KMS-11 (cell line): ENCODE results near the gene PUM2.

Source experiments
- H2AFZ ChIP-seq: fragments of 200-600 bp; sonication (generic); 2 replicates; pipeline ENCODE4 v1.6.1; 2016; ENCODE audit warnings: antibody characterized with exemption, mixed run types, low read depth
- H3K27ac ChIP-seq: fragments of 200-600 bp; sonication (generic); 2 replicates; pipeline ENCODE4 v1.6.1; 2016; ENCODE audit warnings: mild to moderate bottlenecking, mixed run types
- H3K27me3 ChIP-seq: fragments of 200-600 bp; sonication (generic); 2 replicates; pipeline ENCODE4 v1.6.1; 2017; ENCODE audit warnings: mild to moderate bottlenecking, low read depth, mixed run types, moderate library complexity; ENCODE audit not compliant: insufficient read depth
- H3K36me3 ChIP-seq: fragments of 200-600 bp; sonication (generic); 2 replicates; pipeline ENCODE4 v1.6.1; 2017; ENCODE audit warnings: mild to moderate bottlenecking, mixed run types; ENCODE audit not compliant: insufficient read depth
- H3K4me1 ChIP-seq: fragments of 200-600 bp; sonication (generic); 2 replicates; pipeline ENCODE4 v1.6.1; 2016; ENCODE audit warnings: mild to moderate bottlenecking, low read depth, mixed run types; ENCODE audit not compliant: poor library complexity, severe bottlenecking
- H3K4me2 ChIP-seq: fragments of 200-600 bp; sonication (generic); 2 replicates; pipeline ENCODE4 v1.7.0; 2016; ENCODE audit warnings: mild to moderate bottlenecking, mixed run types
- H3K4me3 ChIP-seq: fragments of 200-600 bp; sonication (generic); IDR thresholded peaks from 2 replicates; pipeline ENCODE4 v1.6.1; 2017; ENCODE audit warnings: low read depth, low read length, mixed read lengths; ENCODE audit not compliant: insufficient read depth
- H3K79me2 ChIP-seq: fragments of 200-600 bp; sonication (generic); 2 replicates; pipeline ENCODE4 v1.6.1; 2016; ENCODE audit warnings: low read depth, mixed run types; ENCODE audit not compliant: insufficient read depth
- H3K9ac ChIP-seq: fragments of 200-600 bp; sonication (generic); 2 replicates; pipeline ENCODE4 v1.6.1; 2016; ENCODE audit warnings: mild to moderate bottlenecking, mixed run types
- H4K20me1 ChIP-seq: fragments of 200-600 bp; sonication (generic); 2 replicates; pipeline ENCODE4 v1.6.1; 2016; ENCODE audit warnings: mild to moderate bottlenecking, mixed run types; ENCODE audit not compliant: insufficient read depth
- CTCF ChIP-seq: fragments of 200-600 bp; sonication (generic); conservative IDR thresholded peaks from 2 replicates; pipeline ENCODE4 v1.6.1; 2017; ENCODE audit warnings: low read depth, mild to moderate bottlenecking, antibody characterized with exemption, low read length, moderate library complexity, mixed read lengths

Gene PUM2

DNA sequence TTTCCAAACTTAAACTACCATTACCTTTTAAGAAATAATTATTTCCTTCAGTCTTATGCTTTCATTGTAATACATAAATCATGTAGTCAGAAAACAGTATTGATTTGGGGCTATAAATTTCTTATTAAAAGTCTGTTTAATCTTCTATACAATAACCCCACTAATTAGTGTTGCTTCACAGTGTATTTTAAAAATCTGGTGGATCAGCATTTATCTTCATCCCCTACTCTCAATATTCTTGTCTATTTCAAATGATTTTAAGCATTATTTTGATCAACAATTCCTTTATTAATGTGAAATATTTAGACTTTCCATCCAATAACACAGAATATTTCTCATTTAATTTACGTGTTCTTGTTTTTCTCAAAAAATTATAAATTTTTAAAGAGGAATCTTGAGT is 93.2 kb downstream of the PUM2 start:
- Histone ChIP-seq H3K79me2 (no peaks in the 10 kb centered on the region), H3K36me3 (peaks cover 8% of the 10 kb centered on the region; the same call in 1 of the 2 replicates), H3K27me3 (no peaks in the 10 kb centered on the region), H4K20me1 (no peaks in the 10 kb centered on the region), H3K9ac (no peak overlapping the region), H3K4me3 (no peak overlapping the region), H3K4me2 (no peak overlapping the region), H2AFZ (no peak overlapping the region), H3K27ac (no peak overlapping the region), H3K4me1 (no peaks in the 10 kb centered on the region)
- TF ChIP-seq CTCF = no peak

GRCh38 chr2:20254731-20255130 is 95.9 kb downstream of the PUM2 start:
- no peak overlapping the region for H3K9ac ChIP-seq
- H3K4me1 ChIP-seq = no peaks in the 10 kb centered on the region
- H3K27me3 ChIP-seq = no peaks in the 10 kb centered on the region
- no peak overlapping the region for H2AFZ ChIP-seq
- no peaks in the 10 kb centered on the region for H4K20me1 ChIP-seq
- H3K36me3 ChIP-seq = peaks cover 10% of the 10 kb centered on the region; the same call in 1 of the 2 replicates
- H3K4me2 ChIP-seq = no peak overlapping the region
- no peaks in the 10 kb centered on the region for H3K79me2 ChIP-seq
- no peak overlapping the region for H3K27ac ChIP-seq
- TF ChIP-seq CTCF = no peak
- no peak overlapping the region for H3K4me3 ChIP-seq

GRCh38 chr2:20250436-20250835 is 100.2 kb downstream of the PUM2 start:
- Histone ChIP-seq H3K27ac (no peak overlapping the region), H2AFZ (no peak overlapping the region), H3K27me3 (no peaks in the 10 kb centered on the region), H3K4me1 (no peaks in the 10 kb centered on the region), H3K4me3 (no peak overlapping the region), H3K9ac (no peak overlapping the region), H3K36me3 (peaks cover 13% of the 10 kb centered on the region; the same call in 1 of the 2 replicates), H3K4me2 (no peak overlapping the region), H4K20me1 (no peaks in the 10 kb centered on the region), H3K79me2 (no peaks in the 10 kb centered on the region)
- no peak for TF ChIP-seq CTCF

GRCh38 chr2:20249170-20249569 is 101.5 kb downstream of the PUM2 start:
- Histone ChIP-seq H3K4me1 (no peaks in the 10 kb centered on the region), H3K4me3 (no peak overlapping the region), H3K27ac (no peak overlapping the region), H3K27me3 (no peaks in the 10 kb centered on the region), H4K20me1 (no peaks in the 10 kb centered on the region), H3K36me3 (0 out of 2 replicates have a peak, but pooled peaks cover 5% of the 10 kb centered on the region), H3K79me2 (no peaks in the 10 kb centered on the region), H3K9ac (no peak overlapping the region), H3K4me2 (no peak overlapping the region), H2AFZ (no peak overlapping the region)
- TF ChIP-seq CTCF = no peak
